Nucleus accumbens (tissue), 56 donors: Measurements from ENCODE around the gene TBCK.

Experiments used
- DNase-seq, 56 donors: peaks; one replicate each; lab custom pipeline; 2025; lab: John Stamatoyannopoulos, UW

The TBCK gene

GRCh38 chr4:106051514-106051913, 264.5 kb downstream of the TBCK start:
- DNase-seq = no peak

DNA sequence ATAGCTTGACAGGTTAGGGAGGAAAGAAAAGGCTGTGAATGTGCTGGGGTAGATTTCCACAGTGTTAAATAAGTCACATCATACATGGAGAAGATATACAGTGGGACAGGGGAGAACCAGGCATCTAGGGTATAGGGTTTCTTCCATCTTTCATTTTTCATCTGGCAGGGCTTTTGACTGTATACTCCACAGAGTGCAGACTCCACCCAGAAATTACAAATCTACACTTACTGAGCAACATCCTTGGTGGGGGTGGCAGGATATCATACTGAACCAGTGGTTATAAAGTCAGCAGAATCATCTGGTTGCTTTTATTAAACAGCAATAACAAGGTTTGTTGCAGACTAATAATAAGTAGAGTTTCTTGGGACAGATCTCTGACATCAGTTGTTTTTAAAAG, 266.5 kb downstream of the TBCK start:
- DNase-seq = no peak

- DNase-seq = peak in 2 of 56 donors; percentile 1 to 10
These were observed 267.6 kb downstream of the TBCK start for GRCh38 chr4:106048250-106048971.

GRCh38 chr4:106046083-106046482, 269.9 kb downstream of the TBCK start:
- no peak for DNase-seq

DNA sequence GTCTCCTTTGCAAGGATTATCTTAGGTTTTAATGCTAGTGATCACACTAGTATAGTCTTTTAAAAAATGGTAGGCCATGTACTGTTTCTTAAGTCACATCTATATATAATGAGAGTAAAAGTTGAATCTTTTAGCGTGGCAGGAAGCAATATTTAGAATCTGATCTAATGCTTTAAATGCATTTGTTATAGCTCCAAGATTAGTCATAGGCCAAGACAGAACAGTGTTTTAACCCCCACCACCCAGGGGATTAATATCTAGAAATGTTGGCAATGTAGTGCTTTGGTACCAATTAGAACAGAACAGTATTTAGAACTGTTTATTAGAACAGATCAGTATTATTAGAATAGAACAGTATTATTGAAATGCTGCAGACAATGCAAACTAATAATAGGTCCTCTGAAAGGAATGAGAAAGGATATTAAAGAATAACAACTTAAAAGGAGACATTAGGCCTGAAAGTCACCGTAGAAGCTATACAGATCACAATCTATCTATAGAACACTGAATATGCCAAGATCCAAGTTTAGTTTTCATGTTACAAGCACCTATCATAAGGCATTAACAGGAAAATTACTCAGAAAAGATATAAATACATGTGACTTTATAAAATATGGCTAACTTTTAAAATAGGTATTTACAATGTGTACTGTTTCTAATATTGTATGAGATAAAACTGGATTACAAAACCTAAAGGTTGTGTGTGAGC, 274.6 kb downstream of the TBCK start:
- no peak for DNase-seq

DNA sequence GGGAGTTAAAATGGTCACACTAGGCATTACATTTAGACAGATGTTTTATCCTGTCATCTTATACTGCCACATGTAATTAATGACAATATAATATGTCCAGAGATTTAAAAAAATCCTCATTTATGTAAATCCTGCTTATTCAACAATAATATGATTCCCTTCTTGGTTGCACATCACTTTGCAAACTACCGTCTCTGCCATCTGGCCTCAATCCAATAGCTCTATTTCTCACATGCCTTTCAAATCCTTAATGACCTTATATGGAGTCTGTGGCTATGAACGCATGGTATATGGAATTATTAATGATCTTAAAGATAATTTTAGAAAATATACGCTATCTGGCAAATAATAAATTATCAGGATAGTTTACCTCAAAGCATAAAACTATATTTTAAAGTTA, 276.2 kb downstream of the TBCK start:
- DNase-seq = no peak

DNA sequence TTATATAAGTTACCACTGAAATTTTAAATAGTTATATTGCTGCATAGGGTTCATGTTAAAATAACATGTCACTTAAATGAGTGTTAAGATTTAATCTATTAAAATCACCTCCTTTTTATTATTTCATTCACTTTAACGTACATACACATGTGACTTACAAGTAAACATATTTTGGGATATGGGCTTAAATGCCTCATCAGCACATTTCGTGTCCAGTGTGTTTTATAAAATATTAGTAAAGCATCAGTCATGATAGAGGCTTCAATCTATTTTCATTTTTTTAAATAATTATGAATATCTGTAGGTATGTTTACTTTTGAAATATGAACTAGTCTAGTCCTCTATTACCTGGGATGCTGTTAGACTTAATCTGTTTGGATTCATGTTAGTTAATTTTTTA, 277.1 kb downstream of the TBCK start:
- no peak for DNase-seq

DNA sequence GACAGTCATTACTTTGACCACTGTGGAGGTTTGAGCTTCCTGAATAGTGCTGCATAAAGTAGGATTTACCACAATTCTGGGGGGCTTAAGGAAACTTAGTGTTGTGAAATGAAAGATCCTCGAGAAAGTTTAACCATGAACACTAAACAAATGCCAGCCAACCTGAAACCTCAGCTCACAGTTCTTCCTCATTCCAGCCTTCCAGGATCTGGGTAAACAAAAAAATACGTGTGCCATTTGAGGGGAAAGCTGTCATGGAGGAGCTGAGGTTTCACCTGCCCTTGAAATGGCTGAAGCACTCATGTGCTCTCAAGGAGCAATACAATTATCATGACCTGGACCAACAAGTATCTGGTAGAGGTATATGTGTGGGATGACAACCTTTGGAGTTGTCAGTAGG, 278.0 kb downstream of the TBCK start:
- no peak for DNase-seq

DNA sequence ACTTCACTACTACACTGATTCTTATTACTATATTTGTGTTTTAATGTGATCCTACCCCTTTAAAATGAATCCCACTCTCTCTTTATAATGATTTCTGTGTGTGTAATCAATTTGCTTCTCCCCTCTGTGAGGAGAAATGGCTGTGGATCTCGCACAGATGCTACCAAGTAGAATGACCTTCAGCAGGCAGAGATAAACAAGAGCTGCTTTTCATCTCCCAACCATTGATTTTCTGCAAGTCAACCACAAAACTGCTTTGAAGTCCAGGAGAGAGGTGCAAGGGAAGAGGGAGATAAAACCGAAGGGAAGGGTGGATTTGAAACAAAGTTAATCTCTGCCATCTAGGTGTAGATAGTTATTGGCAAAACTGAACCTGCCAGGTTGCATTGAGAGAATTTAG, 279.2 kb downstream of the TBCK start:
- no peak for DNase-seq

DNA sequence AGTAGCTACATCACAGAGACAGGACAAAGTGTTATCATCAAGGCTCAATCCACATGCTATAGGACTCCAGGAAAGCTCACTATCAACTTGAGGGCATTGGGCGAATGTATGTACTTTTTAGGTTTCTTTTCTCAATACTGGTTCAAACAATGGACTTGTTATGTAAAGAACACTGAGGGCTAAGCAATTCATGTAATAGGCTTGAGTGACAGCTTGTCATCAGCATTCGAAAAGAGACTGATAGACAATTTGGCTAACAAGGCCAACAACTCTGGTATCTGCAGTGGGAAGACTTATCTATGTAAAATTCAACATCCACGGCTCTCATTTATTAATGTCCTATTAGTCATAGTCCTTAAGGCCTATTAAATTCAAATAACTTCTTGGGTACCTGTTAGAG, 279.7 kb downstream of the TBCK start:
- no peak for DNase-seq

- DNase-seq = no peak
These were observed 280.8 kb downstream of the TBCK start for GRCh38 chr4:106035204-106035603.

DNA sequence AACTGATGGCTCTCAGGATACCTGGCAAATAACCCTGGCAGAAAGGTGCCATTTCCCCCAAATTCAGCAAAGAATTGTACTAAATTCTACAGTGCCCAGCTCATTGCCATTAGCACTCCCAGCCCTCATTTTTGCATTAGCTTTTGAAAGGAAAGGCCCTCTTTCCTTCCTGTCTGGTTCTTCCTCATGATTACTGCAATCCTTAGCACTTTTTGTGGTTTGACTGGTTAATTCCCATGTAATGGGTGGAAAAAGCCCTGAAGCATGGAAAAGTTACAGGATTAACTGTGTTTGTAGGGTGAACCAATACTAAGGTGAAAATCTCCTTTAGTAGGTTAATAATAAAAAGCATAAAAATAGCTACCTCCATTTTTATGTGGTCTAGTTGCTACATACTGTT, 281.3 kb downstream of the TBCK start:
- no peak for DNase-seq

GRCh38 chr4:106034220-106034619, 281.8 kb downstream of the TBCK start:
- DNase-seq = no peak

DNA sequence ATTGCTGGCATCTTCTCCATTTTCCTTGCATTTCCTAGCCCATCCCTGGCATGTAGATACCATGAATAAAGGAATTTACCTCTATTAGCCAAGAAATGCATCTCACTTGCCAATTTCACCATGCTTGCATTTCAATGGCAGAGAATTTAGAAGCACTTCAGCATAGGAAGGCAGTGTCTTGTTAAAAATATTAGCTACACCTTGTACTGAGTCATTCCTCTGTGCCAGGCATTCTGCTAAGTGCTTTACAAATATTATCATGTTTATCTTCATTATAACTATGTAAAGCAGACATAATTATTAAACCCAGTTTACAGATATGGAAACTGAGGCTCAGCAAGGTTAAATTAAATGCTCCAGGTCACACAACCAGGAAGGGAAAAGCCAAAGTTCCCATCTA, 282.5 kb downstream of the TBCK start:
- DNase-seq = no peak

DNA sequence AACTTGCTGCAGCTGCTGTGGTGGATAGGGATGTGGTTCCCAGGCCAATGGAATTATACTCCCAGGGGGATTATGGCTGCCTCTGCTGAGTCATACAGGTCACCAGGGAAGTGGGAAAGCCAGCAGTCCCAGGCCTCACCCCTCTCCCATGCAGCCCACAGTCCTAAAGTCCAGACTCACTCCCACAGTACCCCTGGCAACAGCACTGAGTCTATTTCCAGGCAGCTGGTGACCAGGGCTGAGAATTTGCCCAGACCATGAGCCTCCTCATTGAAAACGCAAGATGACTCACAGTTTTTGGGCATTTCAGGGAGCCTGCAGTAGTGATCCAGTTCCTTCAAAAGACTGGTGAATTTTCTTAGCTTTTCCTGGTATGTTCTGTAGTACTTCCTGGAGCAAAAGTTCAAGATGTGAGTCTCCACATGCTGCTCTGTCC, 283.1 kb downstream of the TBCK start:
- no peak for DNase-seq

DNA sequence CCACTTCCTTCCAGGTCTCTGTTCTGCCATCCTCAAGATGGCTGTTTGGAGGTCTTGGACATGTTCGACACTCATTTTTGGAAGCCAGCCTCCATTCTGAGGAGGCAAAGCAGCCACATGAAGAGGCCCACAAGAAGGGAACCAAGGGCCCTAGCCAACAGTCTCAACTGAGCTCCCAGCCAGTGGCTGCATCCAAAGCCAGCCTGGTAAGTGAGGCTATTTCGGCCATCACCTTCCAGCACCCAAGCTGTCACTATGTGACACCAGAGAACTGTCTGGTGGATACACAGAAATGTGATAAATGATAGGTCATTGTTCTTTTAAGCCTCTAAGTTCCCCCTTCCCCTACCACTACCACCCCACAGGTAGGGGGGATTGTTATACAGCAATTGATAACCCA, 293.6 kb downstream of the TBCK start:
- no peak for DNase-seq

DNA sequence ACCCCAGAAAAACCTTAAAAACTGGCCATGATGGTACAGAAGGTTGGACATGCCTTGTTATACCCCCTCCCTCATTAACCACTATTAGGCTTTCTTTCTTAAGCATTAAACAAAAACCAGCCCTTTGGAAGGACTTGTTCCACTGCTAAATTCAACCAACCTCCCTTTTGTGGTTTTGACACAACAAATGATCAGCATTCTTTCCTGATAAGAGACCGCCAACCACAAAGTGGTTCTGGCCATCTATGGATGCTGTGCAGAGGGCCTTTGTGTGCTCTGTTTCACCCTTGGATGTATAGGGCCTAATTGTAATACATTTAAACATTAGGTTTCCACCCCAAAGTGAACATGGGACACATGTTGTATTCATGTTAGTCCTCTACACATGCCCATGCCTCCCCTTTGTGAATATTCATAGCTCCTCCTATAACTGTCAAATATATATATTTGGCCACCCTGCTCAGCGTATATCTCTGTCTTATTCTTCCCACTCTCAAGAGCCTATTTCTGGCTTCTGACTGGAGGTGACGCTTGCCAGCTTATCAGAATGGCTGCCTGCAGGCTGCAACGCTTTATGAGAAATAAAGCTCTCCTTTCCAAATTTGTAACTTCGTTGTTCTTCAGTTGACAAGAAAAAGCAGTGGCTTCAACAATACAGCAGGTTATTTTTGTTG, 294.1 kb downstream of the TBCK start:
- DNase-seq = no peak

GRCh38 chr4:106019771-106020170, 296.2 kb downstream of the TBCK start:
- DNase-seq = no peak

DNA sequence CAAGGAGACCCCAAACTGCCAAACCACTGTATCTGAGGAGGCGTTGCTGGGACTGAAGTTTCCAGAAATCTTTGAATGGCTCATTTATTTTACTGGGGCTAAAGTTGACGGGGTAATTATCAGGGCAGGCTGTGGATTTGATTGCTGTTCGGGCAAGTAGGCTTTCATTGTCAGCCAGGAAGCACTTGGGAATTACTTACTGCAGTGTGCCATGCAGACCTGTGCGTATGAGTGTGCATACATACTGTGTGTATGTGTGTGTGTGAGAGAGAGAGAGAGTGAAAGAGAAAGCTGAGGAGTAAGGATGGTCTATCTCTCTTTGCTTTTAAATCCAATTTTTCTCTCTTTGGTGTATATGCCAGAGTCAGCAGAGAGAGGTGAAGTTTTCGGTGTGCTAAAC, 298.0 kb downstream of the TBCK start:
- no peak for DNase-seq

DNA sequence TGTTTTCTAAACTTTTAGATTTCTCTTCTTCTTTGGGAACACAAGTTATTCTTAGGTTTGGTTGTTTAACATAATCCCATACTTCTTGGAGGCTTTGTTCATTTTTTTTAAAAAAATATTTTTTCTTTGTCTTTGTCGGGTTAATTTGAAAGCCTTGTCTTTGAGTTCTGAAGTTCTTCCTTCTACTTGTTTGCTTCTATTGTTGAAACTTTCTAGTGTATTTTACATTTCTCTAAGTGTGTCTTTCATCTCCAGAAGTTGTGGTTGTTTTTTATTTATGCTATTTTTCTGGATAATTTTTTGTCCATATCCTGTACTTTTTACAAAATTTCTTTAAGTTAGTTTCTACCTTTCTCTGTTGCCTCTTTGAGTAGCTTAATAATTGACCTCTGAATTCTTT, 304.6 kb downstream of the TBCK start:
- DNase-seq = no peak

DNA sequence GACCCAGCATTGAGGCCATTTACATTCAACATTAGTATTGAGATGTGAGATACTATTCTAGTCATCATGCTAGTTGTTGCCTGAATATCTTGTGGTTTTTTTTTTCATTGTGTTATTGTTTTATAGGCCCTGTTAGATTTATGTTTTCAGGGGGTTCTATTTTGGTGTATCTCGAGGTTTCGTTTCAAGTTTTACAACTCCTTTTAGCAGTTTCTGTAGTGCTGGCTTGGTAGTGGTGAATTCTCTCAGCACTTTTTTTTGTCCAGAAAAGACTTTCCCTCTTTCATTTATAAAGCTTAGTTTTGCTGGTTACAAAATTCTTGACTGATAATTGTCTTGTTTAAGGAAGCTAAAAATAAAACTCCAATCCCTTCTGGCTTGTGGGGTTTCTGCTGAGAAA, 305.2 kb downstream of the TBCK start:
- no peak for DNase-seq

GRCh38 chr4:106002994-106003393, 313.0 kb downstream of the TBCK start:
- DNase-seq = no peak
